Adrenal gland (tissue), 12 donors: ENCODE measurements around the gene CDK16. TPM values are rescaled to one million over a fixed set of nuclear protein-coding genes. Genes with fewer than 3 reads are reported as not detected.

Source experiments
- DNase-seq, 7 donors: peaks; one replicate each; pipeline ENCODE4 v3.0.0-alpha.2; 2019 to 2020
- H3K27ac ChIP-seq, 5 donors: fragments of 200-600 bp; sonication (generic) in 4 of 5; 1 replicate in 3 of 5; 2 replicates in 2 of 5; pipeline versions ENCODE4 v1.5.1 to v1.8.0; 2016 to 2020; ENCODE audit warnings: mild to moderate bottlenecking in 1 of 5
- H3K27me3 ChIP-seq: fragments of 200-600 bp; 2 replicates; pipeline ENCODE4 v1.8.0; 2021
- H3K36me3 ChIP-seq, 2 donors: fragments of 200-600 bp; replicated peaks in 1 of 2; 1 replicate in 1 of 2; 2 replicates in 1 of 2; pipeline versions ENCODE4 v1.5.1 to v1.8.0; 2018 to 2022
- H3K4me1 ChIP-seq, 2 donors: fragments of 200-600 bp; replicated peaks in 1 of 2; 1 replicate in 1 of 2; 2 replicates in 1 of 2; pipeline versions ENCODE4 v1.5.1 to v1.8.0; 2018 to 2021
- H3K4me3 ChIP-seq, 4 donors: fragments of 200-600 bp; sonication (generic) in 3 of 4; one replicate each; pipeline ENCODE4 v1.5.1; 2016 to 2018
- H3K9me3 ChIP-seq, 3 donors: fragments of 200-600 bp; sonication (generic) in 1 of 3; replicated peaks in 1 of 3; 1 replicate in 2 of 3; 2 replicates in 1 of 3; pipeline versions ENCODE4 v1.5.1 to v1.8.0; 2016 to 2021
- POLR2A ChIP-seq, 2 donors: fragments of 450-650 bp; IDR thresholded peaks; one replicate each; pipeline ENCODE4 v1.6.1; 2017; ENCODE audit warnings: antibody characterized with exemption in 2 of 2, mild to moderate bottlenecking in 2 of 2, moderate library complexity in 1 of 2
- WGBS, 4 donors: extraction: QIAGEN DNeasy Blood & Tissue Kit in 2 of 4; methylation state at CpG; one replicate each; pipeline versions ENCODE4 v1.1.5 to v1.1.7; 2013 to 2017; 5-methylcytosine and 5-hydroxymethylcytosine counted together
- intact Hi-C, 2 donors: fragments of 100-400 bp; cut with DNase I; formaldehyde crosslinking; loops; one replicate each; pipeline versions ENCODE4 v1.14.1 to v1.15.0; 2022 to 2023
- polyA plus RNA-seq, 3 donors: library from polyadenylated mRNA; stranded (reverse); fragments of 200-250 nt in 2 of 3; fragments of 350-450 nt in 1 of 3; fragmentation: Illumina TruSeq in 1 of 3; extraction: RNeasy Lipid Tissue Mini Kit (QIAGEN cat#74804) in 1 of 3; gene quantifications; one replicate each; pipeline ENCODE4 v1.2.3, GENCODE V29; 2013 to 2014
- total RNA-seq, 9 donors: library from RNA; depleted of rRNA in 4 of 9; stranded (reverse); fragments of >200 nt in 4 of 9; fragments of 120-200 nt in 1 of 9; fragmentation: NEBNext Ultra II Directional in 1 of 9; extraction: Animal tissue kit (Norgen Biotek cat#: 25700) in 1 of 9; gene quantifications; one replicate each; pipeline versions ENCODE4 v1.1.0 to v1.2.4, GENCODE V29; 2013 to 2023
- TF ChIP-seq, protein P1 (sequence below), 6 experiments: fragments of 450-650 bp in 4 of 6; fragments of 200-600 bp in 2 of 6; sonication (generic) in 1 of 6; IDR thresholded peaks; 1 replicate in 5 of 6; 2 replicates in 1 of 6; pipeline versions ENCODE4 v1.5.1 to v1.8.0; 2016 to 2021; ENCODE audit warnings: antibody characterized with exemption in 6 of 6, mild to moderate bottlenecking in 2 of 6, moderate library complexity in 1 of 6
- donor health status: healthy with polysubstance abuse.
- donor health status: Bipolar disorder and iron deficiency.
- donor health status: DM: yes; HTN: yes; CAD: no.
- donor health status: DM: no; HTN: no; CAD: no.
- donor health status: DM: no; HTN: no; CAD: no.
- donor health status: DM: yes; HTN: yes; CAD: no.

The CDK16 gene
- total and polyA plus RNA-seq, 12 donors, result 50.5 to 187 (median 115) TPM

DNA sequence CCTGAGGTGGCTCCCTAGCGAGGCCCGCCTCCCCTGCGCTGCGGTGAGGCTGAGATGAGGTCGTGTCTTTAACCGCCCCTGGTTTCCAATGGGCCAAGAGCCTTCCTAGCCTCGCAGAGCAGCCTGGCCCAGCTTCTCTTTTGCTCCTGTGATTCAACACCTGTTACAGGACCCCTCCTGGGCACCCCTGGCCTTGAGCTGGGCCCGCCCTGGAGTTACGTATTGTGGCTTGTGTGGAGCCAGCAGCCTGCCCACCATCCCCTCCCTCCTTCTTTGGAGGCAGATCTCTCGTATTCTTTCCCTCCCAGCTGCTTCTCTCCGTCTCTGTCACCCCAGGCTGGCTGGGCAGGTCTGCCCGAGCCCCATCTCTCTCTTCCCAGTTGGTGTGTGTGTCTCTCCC is 44.1 kb upstream of the CDK16 start:
- no peaks in the 10 kb centered on the region for H3K4me1 ChIP-seq
- peaks cover 6% of the 10 kb centered on the region for H3K27me3 ChIP-seq
- no peaks in the 10 kb centered on the region for H3K9me3 ChIP-seq
- intact Hi-C loops, result no loop called here
- H3K4me3 ChIP-seq, result no peak overlapping the region
- H3K36me3 ChIP-seq, result peaks cover 0 to 50% of the 10 kb centered on the region in 2 donors
- WGBS, 4 donors, result 69 to 88% (median 80%) methylated on average over 4 to 12 of the region's 12 CpGs
- H3K27ac ChIP-seq, result no peak overlapping the region
- TF ChIP-seq, protein P1, sequence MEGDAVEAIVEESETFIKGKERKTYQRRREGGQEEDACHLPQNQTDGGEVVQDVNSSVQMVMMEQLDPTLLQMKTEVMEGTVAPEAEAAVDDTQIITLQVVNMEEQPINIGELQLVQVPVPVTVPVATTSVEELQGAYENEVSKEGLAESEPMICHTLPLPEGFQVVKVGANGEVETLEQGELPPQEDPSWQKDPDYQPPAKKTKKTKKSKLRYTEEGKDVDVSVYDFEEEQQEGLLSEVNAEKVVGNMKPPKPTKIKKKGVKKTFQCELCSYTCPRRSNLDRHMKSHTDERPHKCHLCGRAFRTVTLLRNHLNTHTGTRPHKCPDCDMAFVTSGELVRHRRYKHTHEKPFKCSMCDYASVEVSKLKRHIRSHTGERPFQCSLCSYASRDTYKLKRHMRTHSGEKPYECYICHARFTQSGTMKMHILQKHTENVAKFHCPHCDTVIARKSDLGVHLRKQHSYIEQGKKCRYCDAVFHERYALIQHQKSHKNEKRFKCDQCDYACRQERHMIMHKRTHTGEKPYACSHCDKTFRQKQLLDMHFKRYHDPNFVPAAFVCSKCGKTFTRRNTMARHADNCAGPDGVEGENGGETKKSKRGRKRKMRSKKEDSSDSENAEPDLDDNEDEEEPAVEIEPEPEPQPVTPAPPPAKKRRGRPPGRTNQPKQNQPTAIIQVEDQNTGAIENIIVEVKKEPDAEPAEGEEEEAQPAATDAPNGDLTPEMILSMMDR (IDR thresholded peaks at IDR 0.05), result no peak
- no peak for TF ChIP-seq POLR2A (IDR thresholded peaks at IDR 0.05)
- DNase-seq, result peak in 1 of 7 donors; percentile 10

DNA sequence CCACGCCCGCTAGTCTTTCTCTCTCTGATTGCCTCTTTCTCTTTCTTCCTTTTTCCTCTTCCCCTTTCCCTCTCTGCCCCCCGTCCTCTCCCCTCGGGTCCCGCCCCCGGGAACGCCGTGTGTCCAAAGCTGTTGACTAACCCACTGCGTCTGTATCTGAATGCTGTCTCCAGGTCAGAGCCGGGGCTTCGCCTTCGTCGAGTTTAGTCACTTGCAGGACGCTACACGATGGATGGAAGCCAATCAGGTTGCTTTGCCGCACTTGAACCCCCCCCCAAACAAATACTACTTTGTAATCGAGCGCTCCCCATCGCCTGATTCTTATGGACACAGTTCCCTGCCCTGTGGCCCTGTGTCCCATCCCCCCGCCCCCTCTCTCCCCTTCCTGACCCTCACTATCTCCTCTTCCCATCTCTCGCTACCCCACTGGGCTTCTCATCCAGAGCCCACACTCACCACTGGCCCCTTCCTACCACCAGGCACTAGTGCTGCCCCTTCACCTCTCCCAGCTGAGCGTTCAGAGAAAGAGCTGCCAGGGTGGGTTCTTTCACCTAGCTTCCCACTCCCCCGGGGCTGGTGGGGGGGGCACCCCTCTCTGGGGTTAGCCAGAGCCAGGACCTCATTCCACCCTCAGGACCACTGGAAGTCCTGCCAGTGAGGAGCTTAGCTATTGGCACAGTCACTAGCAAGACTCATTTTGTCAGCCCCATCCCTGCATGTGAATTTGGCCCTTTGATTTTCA is 43.5 kb upstream of the CDK16 start:
- no peaks in the 10 kb centered on the region for H3K4me1 ChIP-seq
- no peaks in the 10 kb centered on the region for H3K9me3 ChIP-seq
- TF ChIP-seq, protein P1 (IDR thresholded peaks at IDR 0.05), result no peak
- no peak for TF ChIP-seq POLR2A (IDR thresholded peaks at IDR 0.05)
- no peak overlapping the region for H3K4me3 ChIP-seq
- peak in 2 of 7 donors; percentile 11 to 14 for DNase-seq
- intact Hi-C loops, result no loop called here
- peaks cover 0 to 53% of the 10 kb centered on the region in 2 donors for H3K36me3 ChIP-seq
- no peak overlapping the region for H3K27ac ChIP-seq
- WGBS, 4 donors, result 81 to 90% (median 86%) methylated on average over 21 to 23 of the region's 23 CpGs
- H3K27me3 ChIP-seq, result peaks cover 6% of the 10 kb centered on the region

DNA sequence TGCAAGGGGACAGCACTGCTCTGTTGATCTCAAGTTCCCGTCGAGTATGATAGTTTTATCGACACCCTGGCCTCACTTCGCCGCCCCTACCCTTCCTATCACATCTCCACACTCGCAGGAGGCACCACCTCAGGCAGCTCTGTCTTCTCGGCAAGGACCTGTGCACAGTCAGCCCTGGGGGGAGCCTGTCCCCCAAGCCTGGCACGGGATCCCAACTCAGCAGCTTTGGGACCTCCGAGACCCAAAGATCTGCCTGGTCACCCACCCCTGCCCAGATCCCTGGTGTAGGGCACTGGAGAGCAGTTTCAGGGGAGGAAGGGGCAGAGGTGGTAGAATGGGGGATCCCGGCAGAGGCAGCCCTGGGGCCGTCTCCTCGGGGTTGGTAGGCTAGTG is 42.9 kb upstream of the CDK16 start:
- peaks cover 0 to 53% of the 10 kb centered on the region in 2 donors for H3K36me3 ChIP-seq
- no peaks in the 10 kb centered on the region for H3K4me1 ChIP-seq
- peaks cover 6% of the 10 kb centered on the region for H3K27me3 ChIP-seq
- TF ChIP-seq, protein P1 (IDR thresholded peaks at IDR 0.05), result no peak
- no peak for TF ChIP-seq POLR2A (IDR thresholded peaks at IDR 0.05)
- no peak overlapping the region for H3K4me3 ChIP-seq
- intact Hi-C loops, result no loop called here
- WGBS, 4 donors, result 79 to 93% (median 88%) methylated on average over 7 to 12 of the region's 12 CpGs
- H3K9me3 ChIP-seq, result no peaks in the 10 kb centered on the region
- no peak overlapping the region for H3K27ac ChIP-seq
- DNase-seq, result peak in 1 of 7 donors; percentile 8

DNA sequence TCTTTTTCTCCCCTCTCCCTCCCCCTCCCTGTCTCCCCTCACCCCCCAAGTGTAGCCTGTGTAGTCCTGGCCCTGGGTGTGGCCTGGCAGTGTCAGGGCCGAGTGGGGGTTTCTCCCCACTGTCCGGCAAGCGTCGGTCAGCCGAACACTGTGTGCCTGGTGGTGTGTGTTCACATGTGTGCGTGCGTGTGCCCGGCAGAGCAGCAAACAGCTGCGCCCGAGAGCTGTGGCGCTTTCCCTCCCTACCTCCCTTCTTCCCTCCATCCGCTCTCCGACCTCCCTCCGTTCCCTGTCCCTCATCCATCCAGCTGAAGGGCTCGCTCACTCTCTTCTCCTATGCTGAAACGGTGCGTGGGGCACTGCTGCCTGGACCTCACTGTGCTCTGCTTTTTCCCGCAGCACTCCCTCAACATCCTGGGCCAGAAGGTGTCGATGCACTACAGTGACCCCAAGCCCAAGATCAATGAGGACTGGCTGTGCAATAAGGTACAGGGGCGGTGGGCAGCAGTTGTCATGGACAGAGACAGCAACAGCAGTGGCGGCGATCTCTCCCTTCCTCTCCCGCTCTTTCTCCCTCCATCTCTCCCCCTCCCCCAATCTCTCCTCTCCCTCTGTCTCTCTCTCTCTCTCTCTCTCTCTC is 42.3 kb upstream of the CDK16 start:
- H3K27me3 ChIP-seq, result peaks cover 6% of the 10 kb centered on the region
- intact Hi-C loops, result no loop called here
- peak in 1 of 7 donors; percentile 8 for DNase-seq
- H3K36me3 ChIP-seq, result peaks cover 0 to 57% of the 10 kb centered on the region in 2 donors
- 86 to 93% (median 90%) methylated on average over 20 to 23 of the region's 23 CpGs for WGBS, 4 donors
- H3K4me1 ChIP-seq, result no peaks in the 10 kb centered on the region
- no peak overlapping the region for H3K4me3 ChIP-seq
- H3K9me3 ChIP-seq, result no peaks in the 10 kb centered on the region
- H3K27ac ChIP-seq, result no peak overlapping the region
- TF ChIP-seq POLR2A (IDR thresholded peaks at IDR 0.05), result no peak
- TF ChIP-seq, protein P1 (IDR thresholded peaks at IDR 0.05), result no peak
